ENCODE data around the gene ECD.
A peak's percentile ranks its signal among the peaks of the same experiment; 100 is the strongest.

Gene ECD

DNA sequence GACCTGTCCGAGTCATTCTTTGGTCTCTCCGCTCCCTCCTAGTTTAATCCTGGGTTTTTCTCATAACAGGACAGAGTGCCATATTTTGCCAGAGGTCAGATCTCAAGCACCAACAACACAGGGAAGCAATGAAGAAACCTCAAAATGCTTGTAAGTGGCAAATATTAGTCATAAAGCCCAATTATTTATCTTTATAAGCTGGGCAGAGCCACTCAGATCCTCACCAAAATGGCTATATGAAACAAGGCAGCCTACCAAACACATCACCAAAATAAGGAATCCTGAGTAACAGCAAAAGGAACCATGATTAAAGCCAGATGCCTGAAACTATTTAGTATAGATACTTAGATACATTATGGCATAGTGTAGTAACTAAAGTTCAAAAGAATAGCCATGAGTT is 4.7 kb downstream of the ECD start:
- Histone ChIP-seq H4K91ac (ENCODE audit: low read depth, low read length, poor library complexity) (no peak overlapping the region), H3K14ac (ENCODE audit: low read length) (no peak overlapping the region), H3K9ac (ENCODE audit: low read depth, low read length, poor library complexity) (no peak overlapping the region), H2BK12ac (ENCODE audit: low read length) (no peak overlapping the region), H3K36me3 (replicated peaks in 1 of 2; ENCODE audit: control insufficient read depth in 2 of 2, insufficient read depth in 2 of 2, low read length in 2 of 2) (peaks cover 5 to 69% of the 10 kb centered on the region in 2 donors), H3K4me1 (ENCODE audit: control insufficient read depth in 2 of 2, insufficient read depth in 1 of 2, low read depth in 1 of 2, low read length in 2 of 2) (no peaks in the 10 kb centered on the region), H3K23ac (ENCODE audit: low read depth, low read length, poor library complexity) (no peak overlapping the region), H2BK120ac (ENCODE audit: low read depth, low read length) (no peak overlapping the region), H2AK5ac (ENCODE audit: low read depth, low read length) (no peak overlapping the region), H3K4me2 (ENCODE audit: insufficient read depth, low read length, poor library complexity, severe bottlenecking) (no peak overlapping the region), H3K9me3 (replicated peaks in 1 of 2; ENCODE audit: control insufficient read depth in 2 of 2, insufficient read depth in 1 of 2, low read depth in 1 of 2, low read length in 2 of 2) (peaks cover 0 to 12% of the 10 kb centered on the region in 2 donors), H4K8ac (ENCODE audit: low read depth, low read length) (no peak overlapping the region), H2AFZ (ENCODE audit: low read length) (no peak overlapping the region), H3K4me3 (ENCODE audit: low read length in 2 of 2) (no peak overlapping the region), H3K27me3 (ENCODE audit: control insufficient read depth in 3 of 3, insufficient read depth in 3 of 3, low read depth in 1 of 3, low read length in 3 of 3) (no peaks in the 10 kb centered on the region), H2BK15ac (ENCODE audit: low read length) (no peak overlapping the region), H3K4ac (ENCODE audit: low read length) (no peak overlapping the region), H3K18ac (ENCODE audit: low read length) (no peak overlapping the region), H3K27ac (replicated peaks; ENCODE audit: low read length) (no peak overlapping the region), H2BK5ac (ENCODE audit: low read length) (no peak overlapping the region), H3K79me1 (ENCODE audit: low read depth, low read length) (peaks cover 2% of the 10 kb centered on the region)
- DNase-seq (ENCODE audit: low spot score), result no peak
- WGBS, 2 donors (ENCODE audit: extremely low coverage in 2 of 2, insufficient read length in 2 of 2, insufficient replicate concordance in 1 of 2), result no CpG with 5 or more reads among the region's 2 CpGs

DNA sequence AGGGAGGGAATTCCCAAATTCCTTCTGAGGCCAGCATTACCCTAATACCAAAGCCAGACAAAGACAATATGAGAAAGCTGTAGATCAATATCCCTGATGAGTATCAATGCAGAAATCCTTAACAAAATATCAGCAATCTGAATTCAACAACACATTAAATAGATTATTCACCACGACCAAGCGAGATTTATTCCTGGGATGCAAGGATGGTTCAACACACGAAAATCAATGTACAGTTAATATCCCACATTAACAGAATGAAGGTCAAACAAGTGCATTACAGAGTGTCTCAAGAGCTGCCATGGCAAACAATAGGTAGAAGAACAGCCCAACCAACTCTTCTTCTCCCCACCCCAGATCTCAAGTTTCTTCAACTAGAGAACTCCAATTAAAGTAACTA is 6.1 kb downstream of the ECD start:
- no peak overlapping the region for H3K9ac ChIP-seq (ENCODE audit: low read depth, low read length, poor library complexity)
- no CpG with 5 or more reads among the region's 3 CpGs for WGBS, 2 donors (ENCODE audit: extremely low coverage in 2 of 2, insufficient read length in 2 of 2, insufficient replicate concordance in 1 of 2)
- DNase-seq (ENCODE audit: low spot score), result no peak
- H2AK5ac ChIP-seq (ENCODE audit: low read depth, low read length), result no peak overlapping the region
- H3K14ac ChIP-seq (ENCODE audit: low read length), result no peak overlapping the region
- H3K79me1 ChIP-seq (ENCODE audit: low read depth, low read length), result no peaks in the 10 kb centered on the region
- H3K4me1 ChIP-seq (ENCODE audit: control insufficient read depth in 2 of 2, insufficient read depth in 1 of 2, low read depth in 1 of 2, low read length in 2 of 2), result no peaks in the 10 kb centered on the region
- no peak overlapping the region for H2BK5ac ChIP-seq (ENCODE audit: low read length)
- H4K91ac ChIP-seq (ENCODE audit: low read depth, low read length, poor library complexity), result no peak overlapping the region
- H2AFZ ChIP-seq (ENCODE audit: low read length), result no peak overlapping the region
- H3K4ac ChIP-seq (ENCODE audit: low read length), result no peak overlapping the region
- H3K4me3 ChIP-seq (ENCODE audit: low read length in 2 of 2), result no peak overlapping the region
- H2BK12ac ChIP-seq (ENCODE audit: low read length), result no peak overlapping the region
- H3K27ac ChIP-seq (replicated peaks; ENCODE audit: low read length), result no peak overlapping the region
- peaks cover 5 to 76% of the 10 kb centered on the region in 2 donors for H3K36me3 ChIP-seq (replicated peaks in 1 of 2; ENCODE audit: control insufficient read depth in 2 of 2, insufficient read depth in 2 of 2, low read length in 2 of 2)
- H2BK15ac ChIP-seq (ENCODE audit: low read length), result no peak overlapping the region
- H3K4me2 ChIP-seq (ENCODE audit: insufficient read depth, low read length, poor library complexity, severe bottlenecking), result no peak overlapping the region
- H3K18ac ChIP-seq (ENCODE audit: low read length), result no peak overlapping the region
- no peak overlapping the region for H3K23ac ChIP-seq (ENCODE audit: low read depth, low read length, poor library complexity)
- H2BK120ac ChIP-seq (ENCODE audit: low read depth, low read length), result no peak overlapping the region
- H3K9me3 ChIP-seq (replicated peaks in 1 of 2; ENCODE audit: control insufficient read depth in 2 of 2, insufficient read depth in 1 of 2, low read depth in 1 of 2, low read length in 2 of 2), result peaks cover 0 to 12% of the 10 kb centered on the region in 2 donors
- H3K27me3 ChIP-seq (ENCODE audit: control insufficient read depth in 3 of 3, insufficient read depth in 3 of 3, low read depth in 1 of 3, low read length in 3 of 3), result no peaks in the 10 kb centered on the region
- no peak overlapping the region for H4K8ac ChIP-seq (ENCODE audit: low read depth, low read length)

DNA sequence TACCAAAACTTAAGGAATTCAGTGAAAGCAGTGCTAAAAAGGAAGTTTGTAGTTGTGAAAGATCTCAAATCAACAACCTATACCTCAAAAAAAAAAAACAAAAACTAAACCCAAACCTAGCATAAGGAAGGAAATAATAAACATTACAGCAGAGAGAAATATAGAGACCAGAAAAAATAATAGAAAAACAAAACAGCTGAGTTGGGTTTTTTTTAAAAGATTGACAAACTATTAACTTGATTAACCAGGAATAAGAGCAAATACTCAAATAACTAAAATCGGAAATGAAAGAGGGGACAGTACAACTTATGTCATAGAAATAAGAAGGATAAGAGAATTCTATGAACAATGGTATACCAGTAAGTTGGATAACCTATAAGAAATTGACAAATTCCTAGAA is 6.7 kb downstream of the ECD start:
- no peak for DNase-seq (ENCODE audit: low spot score)
- Histone ChIP-seq H3K9me3 (replicated peaks in 1 of 2; ENCODE audit: control insufficient read depth in 2 of 2, insufficient read depth in 1 of 2, low read depth in 1 of 2, low read length in 2 of 2) (peaks cover 0 to 12% of the 10 kb centered on the region in 2 donors), H2BK12ac (ENCODE audit: low read length) (no peak overlapping the region), H3K4me1 (ENCODE audit: control insufficient read depth in 2 of 2, insufficient read depth in 1 of 2, low read depth in 1 of 2, low read length in 2 of 2) (no peaks in the 10 kb centered on the region), H3K36me3 (replicated peaks in 1 of 2; ENCODE audit: control insufficient read depth in 2 of 2, insufficient read depth in 2 of 2, low read length in 2 of 2) (peaks cover 7 to 79% of the 10 kb centered on the region in 2 donors), H4K91ac (ENCODE audit: low read depth, low read length, poor library complexity) (no peak overlapping the region), H3K18ac (ENCODE audit: low read length) (no peak overlapping the region), H2BK15ac (ENCODE audit: low read length) (no peak overlapping the region), H2BK120ac (ENCODE audit: low read depth, low read length) (no peak overlapping the region), H3K23ac (ENCODE audit: low read depth, low read length, poor library complexity) (no peak overlapping the region), H3K27ac (replicated peaks; ENCODE audit: low read length) (no peak overlapping the region), H3K4me3 (ENCODE audit: low read length in 2 of 2) (no peak overlapping the region), H2AK5ac (ENCODE audit: low read depth, low read length) (no peak overlapping the region), H3K14ac (ENCODE audit: low read length) (no peak overlapping the region), H2AFZ (ENCODE audit: low read length) (no peak overlapping the region), H3K27me3 (ENCODE audit: control insufficient read depth in 3 of 3, insufficient read depth in 3 of 3, low read depth in 1 of 3, low read length in 3 of 3) (no peaks in the 10 kb centered on the region), H3K9ac (ENCODE audit: low read depth, low read length, poor library complexity) (no peak overlapping the region), H2BK5ac (ENCODE audit: low read length) (no peak overlapping the region), H3K4me2 (ENCODE audit: insufficient read depth, low read length, poor library complexity, severe bottlenecking) (no peak overlapping the region), H3K79me1 (ENCODE audit: low read depth, low read length) (no peaks in the 10 kb centered on the region), H4K8ac (ENCODE audit: low read depth, low read length) (no peak overlapping the region), H3K4ac (ENCODE audit: low read length) (no peak overlapping the region)
- no CpG with 5 or more reads among the region's 1 CpG for WGBS, 2 donors (ENCODE audit: extremely low coverage in 2 of 2, insufficient read length in 2 of 2, insufficient replicate concordance in 1 of 2)

DNA sequence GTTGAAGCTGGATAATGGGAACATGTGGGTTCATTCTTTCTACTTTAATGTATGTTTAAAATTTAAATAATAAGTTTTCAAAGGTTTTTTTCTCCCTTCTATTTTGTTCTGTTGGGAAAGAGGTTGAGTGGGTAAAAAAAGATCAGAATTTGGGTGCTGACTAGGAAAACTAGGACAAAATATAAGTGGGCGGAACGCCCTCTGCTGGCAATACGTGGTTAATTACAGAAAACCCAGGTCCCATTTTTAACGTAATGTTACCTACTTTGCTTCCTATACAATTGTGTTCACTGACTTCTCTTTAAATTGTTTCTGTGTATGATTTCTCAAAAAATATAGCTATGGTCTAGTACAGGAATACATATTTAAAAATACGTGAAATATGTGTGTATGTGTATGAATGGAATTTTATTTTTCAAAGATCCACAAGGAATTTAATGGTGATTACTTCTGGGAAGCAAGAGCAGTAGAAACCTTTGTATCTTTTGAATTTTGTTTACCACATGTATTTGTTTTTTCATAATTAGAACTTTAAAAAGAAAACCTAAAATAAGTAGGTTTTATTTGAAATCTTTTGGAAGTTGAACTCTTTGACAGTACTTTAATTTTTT is 8.7 kb downstream of the ECD start:
- Histone ChIP-seq H4K8ac (ENCODE audit: low read depth, low read length) (no peak overlapping the region), H4K91ac (ENCODE audit: low read depth, low read length, poor library complexity) (no peak overlapping the region), H3K9me3 (replicated peaks in 1 of 2; ENCODE audit: control insufficient read depth in 2 of 2, insufficient read depth in 1 of 2, low read depth in 1 of 2, low read length in 2 of 2) (peaks cover 0 to 12% of the 10 kb centered on the region in 2 donors), H2BK120ac (ENCODE audit: low read depth, low read length) (no peak overlapping the region), H3K4ac (ENCODE audit: low read length) (no peak overlapping the region), H3K27ac (replicated peaks; ENCODE audit: low read length) (no peak overlapping the region), H2BK12ac (ENCODE audit: low read length) (no peak overlapping the region), H3K18ac (ENCODE audit: low read length) (no peak overlapping the region), H2AFZ (ENCODE audit: low read length) (no peak overlapping the region), H3K9ac (ENCODE audit: low read depth, low read length, poor library complexity) (no peak overlapping the region), H2AK5ac (ENCODE audit: low read depth, low read length) (no peak overlapping the region), H3K79me1 (ENCODE audit: low read depth, low read length) (no peaks in the 10 kb centered on the region), H3K23ac (ENCODE audit: low read depth, low read length, poor library complexity) (no peak overlapping the region), H3K4me2 (ENCODE audit: insufficient read depth, low read length, poor library complexity, severe bottlenecking) (no peak overlapping the region), H3K4me3 (ENCODE audit: low read length in 2 of 2) (no peak overlapping the region), H3K14ac (ENCODE audit: low read length) (no peak overlapping the region), H2BK5ac (ENCODE audit: low read length) (no peak overlapping the region), H2BK15ac (ENCODE audit: low read length) (no peak overlapping the region), H3K36me3 (replicated peaks in 1 of 2; ENCODE audit: control insufficient read depth in 2 of 2, insufficient read depth in 2 of 2, low read length in 2 of 2) (peaks cover 8 to 79% of the 10 kb centered on the region in 2 donors), H3K27me3 (ENCODE audit: control insufficient read depth in 3 of 3, insufficient read depth in 3 of 3, low read depth in 1 of 3, low read length in 3 of 3) (no peaks in the 10 kb centered on the region), H3K4me1 (ENCODE audit: control insufficient read depth in 2 of 2, insufficient read depth in 1 of 2, low read depth in 1 of 2, low read length in 2 of 2) (no peaks in the 10 kb centered on the region)
- no CpG with 5 or more reads among the region's 5 CpGs for WGBS, 2 donors (ENCODE audit: extremely low coverage in 2 of 2, insufficient read length in 2 of 2, insufficient replicate concordance in 1 of 2)
- peak; percentile 31 for DNase-seq (ENCODE audit: low spot score)

Measured in neuronal stem cell (in vitro differentiated cells).